MM.1S (cell line): ENCODE results near the gene KCNMB4.

Experiments used
- EZH2 ChIP-seq: fragments of 300-600 bp; sonication (generic); optimal IDR thresholded peaks from 2 replicates; pipeline ENCODE3; 2017; ENCODE audit warnings: low read depth, mild to moderate bottlenecking, antibody characterized with exemption, low read length, mixed read lengths
- EZH2phosphoT487 ChIP-seq: fragments of 300-600 bp; sonication (generic); IDR thresholded peaks from 2 replicates; pipeline ENCODE4 v1.6.1; 2018; ENCODE audit warnings: antibody characterized with exemption, low read length
- TF ChIP-seq, protein P1 (sequence below): fragments of 300-600 bp; sonication (generic); IDR thresholded peaks from 2 replicates; pipeline ENCODE4 v1.5.1; 2016; ENCODE audit warnings: antibody characterized with exemption, low read length, mixed read lengths

- TF ChIP-seq, protein P1, sequence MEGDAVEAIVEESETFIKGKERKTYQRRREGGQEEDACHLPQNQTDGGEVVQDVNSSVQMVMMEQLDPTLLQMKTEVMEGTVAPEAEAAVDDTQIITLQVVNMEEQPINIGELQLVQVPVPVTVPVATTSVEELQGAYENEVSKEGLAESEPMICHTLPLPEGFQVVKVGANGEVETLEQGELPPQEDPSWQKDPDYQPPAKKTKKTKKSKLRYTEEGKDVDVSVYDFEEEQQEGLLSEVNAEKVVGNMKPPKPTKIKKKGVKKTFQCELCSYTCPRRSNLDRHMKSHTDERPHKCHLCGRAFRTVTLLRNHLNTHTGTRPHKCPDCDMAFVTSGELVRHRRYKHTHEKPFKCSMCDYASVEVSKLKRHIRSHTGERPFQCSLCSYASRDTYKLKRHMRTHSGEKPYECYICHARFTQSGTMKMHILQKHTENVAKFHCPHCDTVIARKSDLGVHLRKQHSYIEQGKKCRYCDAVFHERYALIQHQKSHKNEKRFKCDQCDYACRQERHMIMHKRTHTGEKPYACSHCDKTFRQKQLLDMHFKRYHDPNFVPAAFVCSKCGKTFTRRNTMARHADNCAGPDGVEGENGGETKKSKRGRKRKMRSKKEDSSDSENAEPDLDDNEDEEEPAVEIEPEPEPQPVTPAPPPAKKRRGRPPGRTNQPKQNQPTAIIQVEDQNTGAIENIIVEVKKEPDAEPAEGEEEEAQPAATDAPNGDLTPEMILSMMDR, result no peak
- TF ChIP-seq EZH2phosphoT487 (no peak), EZH2 (no peak)
Observed at GRCh38 chr12:70469221-70469820, 103.2 kb downstream of the KCNMB4 start.
